ENCODE data around the gene NR6A1. TPM values are rescaled to one million over a fixed set of nuclear protein-coding genes. Genes with fewer than 3 reads are reported as not detected.
A peak's percentile ranks its signal among the peaks of the same experiment; 100 is the strongest.

Gene NR6A1
- total and polyA plus RNA-seq, 2 of the 8 experiments (the other 6 are each of a cell fraction or from before 2014, with no cell fraction given), result 93.2 to 237 TPM

DNA sequence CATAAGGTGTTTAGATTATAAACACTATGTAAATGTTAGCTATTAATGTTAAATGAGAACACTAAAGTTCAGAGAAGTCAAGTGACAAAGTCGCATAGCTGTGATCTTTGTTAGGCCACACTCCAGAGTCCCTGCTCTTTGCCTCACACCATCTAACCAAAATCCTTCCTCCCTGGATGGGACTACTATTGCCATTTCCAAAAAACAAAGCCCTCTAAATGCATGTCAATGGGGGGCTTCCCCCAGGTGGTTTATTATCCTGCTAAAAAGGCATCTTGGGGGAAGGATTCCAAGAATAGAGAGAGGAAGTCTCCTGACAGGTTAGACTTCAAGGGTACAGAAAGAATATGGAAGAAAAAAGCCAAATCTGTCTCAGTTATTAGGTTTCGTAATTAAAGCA lies 10.4 kb downstream of the NR6A1 start (continued):
- TF ChIP-seq CHD2 (IDR thresholded peaks at IDR 0.05; ENCODE audit: low read length) (peak; percentile 58; the same call in 1 of the 2 replicates), NANOG (IDR thresholded peaks at IDR 0.05; ENCODE audit: insufficient read depth, low read depth, low read length, poor library complexity, severe bottlenecking) (peak; percentile 91), SP1 (IDR thresholded peaks at IDR 0.05; ENCODE audit: low read depth, low read length) (peak; percentile 73), GTF2F1 (IDR thresholded peaks at IDR 0.05; ENCODE audit: borderline replicate concordance, low read depth, low read length) (no peak), EP300 (IDR thresholded peaks at IDR 0.05; ENCODE audit: borderline replicate concordance in 1 of 2, low read depth in 2 of 2, low read length in 2 of 2) (peak in 1 of 2 experiments; percentile 79; a peak in 1 of 3 replicates), SP2 (IDR thresholded peaks at IDR 0.05; ENCODE audit: low read length) (no peak), RXRA (IDR thresholded peaks at IDR 0.05; ENCODE audit: insufficient read depth, low read depth, low read length) (no peak), CTBP2 (IDR thresholded peaks at IDR 0.05; ENCODE audit: borderline replicate concordance, insufficient read depth, insufficient read length, low read length) (no peak), POU5F1 (IDR thresholded peaks at IDR 0.05; ENCODE audit: low read depth, low read length) (peak; percentile 53; the same call in 1 of the 2 replicates)

All from H1 (cell line).